HG03457 (cell line): ENCODE measurements around the gene RYR1.
A peak's percentile ranks its signal among the peaks of the same experiment; 100 is the strongest.
"Not testable (repeated sequence)": the region's sequence is repeated elsewhere in the genome, so short reads cannot be mapped to it uniquely, and the experiment has no call there.

Source experiments
- ATAC-seq: cut with Tn5 transposase; IDR thresholded peaks from one replicate; pipeline ENCODE4 v1.9.1; 2021; ENCODE audit warnings: moderate number of reproducible peaks; ENCODE audit not compliant: unreplicated experiment

The RYR1 gene

GRCh38 chr19:38599722-38600121 lies 166.2 kb downstream of the RYR1 start:
- ATAC-seq: no peak

GRCh38 chr19:38602856-38603255 lies 169.4 kb downstream of the RYR1 start:
- not testable (repeated sequence) for ATAC-seq

GRCh38 chr19:38606131-38606530 lies 172.6 kb downstream of the RYR1 start:
- no peak for ATAC-seq

GRCh38 chr19:38614289-38614688 lies 180.8 kb downstream of the RYR1 start:
- no peak for ATAC-seq

GRCh38 chr19:38615007-38615581 lies 181.6 kb downstream of the RYR1 start:
- ATAC-seq: no peak

GRCh38 chr19:38616265-38616664 lies 182.8 kb downstream of the RYR1 start:
- no peak for ATAC-seq

- ATAC-seq: no peak
Measured at GRCh38 chr19:38617283-38617763, 183.8 kb downstream of the RYR1 start.

GRCh38 chr19:38617764-38618589 lies 184.5 kb downstream of the RYR1 start, which contains the start of gene MAP4K1:
Gene MAP4K1, minus strand, starts transcription at chr19:38617953. Its CDS starts 58 bp downstream, at chr19:38617895.
- ATAC-seq: peak; percentile 44

GRCh38 chr19:38618590-38619360 lies 185.3 kb downstream of the RYR1 start, which contains the start of gene EIF3K:
Gene EIF3K, plus strand, starts transcription at chr19:38619188. Its CDS starts 81 bp downstream, at chr19:38619269.
- peak; percentile 40 for ATAC-seq

- ATAC-seq: peak; percentile 16
Measured at GRCh38 chr19:38619361-38620174, 186.1 kb downstream of the RYR1 start.

- ATAC-seq: no peak
Measured at GRCh38 chr19:38624822-38625221, 191.3 kb downstream of the RYR1 start.

GRCh38 chr19:38626401-38626800 lies 192.9 kb downstream of the RYR1 start:
- ATAC-seq: no peak

- ATAC-seq: no peak
Measured at GRCh38 chr19:38629568-38629967, 196.1 kb downstream of the RYR1 start.

GRCh38 chr19:38631301-38631700 lies 197.8 kb downstream of the RYR1 start:
- ATAC-seq: not testable (repeated sequence)

- not testable (repeated sequence) for ATAC-seq
Measured at GRCh38 chr19:38631811-38632475, 198.5 kb downstream of the RYR1 start.

- no peak for ATAC-seq
Measured at GRCh38 chr19:38632476-38633213, 199.2 kb downstream of the RYR1 start.

- ATAC-seq: no peak
Measured at GRCh38 chr19:38634757-38635482, 201.4 kb downstream of the RYR1 start.
